Measurements from ENCODE around the gene BRICD5. TPM values are rescaled to one million over a fixed set of nuclear protein-coding genes. Genes with fewer than 3 reads are reported as not detected.

The BRICD5 gene
- total RNA-seq, 6 experiments from 2014 or later: 1.1 to 2.6 (median 1.8) TPM

GRCh38 chr16:2236337-2237101 is 25.9 kb upstream of the BRICD5 start, which contains the start of gene DNASE1L2:
Gene DNASE1L2 (plus strand): TSS chr16:2236444. CDS start chr16:2236817, 373 bp downstream.
- Mint-ChIP-seq H3K4me1 (ENCODE audit: low read depth) (no peaks in the 10 kb centered on the region), H3K36me3 (ENCODE audit: low read depth) (peaks cover 4% of the 10 kb centered on the region; the same call in 1 of the 2 replicates)
- no peak for DNase-seq

GRCh38 chr16:2235695-2236336 is 25.2 kb upstream of the BRICD5 start:
- Mint-ChIP-seq H3K36me3 (ENCODE audit: low read depth) (peaks cover 4% of the 10 kb centered on the region; the same call in 1 of the 2 replicates), H3K4me1 (ENCODE audit: low read depth) (no peaks in the 10 kb centered on the region), H3K9me3 (no peaks in the 10 kb centered on the region), H3K27ac (no peak overlapping the region), H3K27me3 (ENCODE audit: insufficient read depth) (no peaks in the 10 kb centered on the region; the same call in none of the 2 replicates), H3K4me3 (no peak overlapping the region)
- DNase-seq: no peak
- no peak for TF ChIP-seq CTCF (IDR thresholded peaks at IDR 0.05)

More at GRCh38 chr16:2236337-2237101, 25.9 kb upstream of the BRICD5 start, which contains the start of gene DNASE1L2:
- H3K9me3 Mint-ChIP-seq: no peaks in the 10 kb centered on the region
- H3K27ac Mint-ChIP-seq: no peak within 1 kb of the TSS
- no peak for TF ChIP-seq CTCF (IDR thresholded peaks at IDR 0.05)
- no peaks in the 10 kb centered on the region; the same call in none of the 2 replicates for H3K27me3 Mint-ChIP-seq (ENCODE audit: insufficient read depth)
- H3K4me3 Mint-ChIP-seq: no peak within 1 kb of the TSS

GRCh38 chr16:2235234-2235651 is 24.6 kb upstream of the BRICD5 start:
- no peak for DNase-seq
- H3K27ac Mint-ChIP-seq: no peak overlapping the region
- H3K9me3 Mint-ChIP-seq: no peaks in the 10 kb centered on the region
- H3K27me3 Mint-ChIP-seq (ENCODE audit: insufficient read depth): no peaks in the 10 kb centered on the region; the same call in none of the 2 replicates
- peaks cover 4% of the 10 kb centered on the region; the same call in 1 of the 2 replicates for H3K36me3 Mint-ChIP-seq (ENCODE audit: low read depth)
- H3K4me1 Mint-ChIP-seq (ENCODE audit: low read depth): no peaks in the 10 kb centered on the region
- no peak for TF ChIP-seq CTCF (IDR thresholded peaks at IDR 0.05)
- no peak overlapping the region for H3K4me3 Mint-ChIP-seq

- Mint-ChIP-seq H3K27me3 (ENCODE audit: insufficient read depth) (no peaks in the 10 kb centered on the region; the same call in none of the 2 replicates), H3K27ac (no peak overlapping the region), H3K4me3 (no peak overlapping the region), H3K9me3 (no peaks in the 10 kb centered on the region), H3K4me1 (ENCODE audit: low read depth) (no peaks in the 10 kb centered on the region), H3K36me3 (ENCODE audit: low read depth) (peaks cover 4% of the 10 kb centered on the region; the same call in 1 of the 2 replicates)
- TF ChIP-seq CTCF (IDR thresholded peaks at IDR 0.05): no peak
- no peak for DNase-seq
Observed at GRCh38 chr16:2234813-2235170, 24.1 kb upstream of the BRICD5 start.

GRCh38 chr16:2233872-2234812 is 23.5 kb upstream of the BRICD5 start:
- H3K27me3 Mint-ChIP-seq (ENCODE audit: insufficient read depth): no peaks in the 10 kb centered on the region; the same call in none of the 2 replicates
- no peak overlapping the region for H3K27ac Mint-ChIP-seq
- TF ChIP-seq CTCF (IDR thresholded peaks at IDR 0.05): peak; percentile 34
- no peak for DNase-seq
- no peaks in the 10 kb centered on the region for H3K9me3 Mint-ChIP-seq
- peaks cover 4% of the 10 kb centered on the region; the same call in 1 of the 2 replicates for H3K36me3 Mint-ChIP-seq (ENCODE audit: low read depth)
- H3K4me1 Mint-ChIP-seq (ENCODE audit: low read depth): no peaks in the 10 kb centered on the region
- H3K4me3 Mint-ChIP-seq: no peak overlapping the region
